ENCODE measurements around the gene KCNAB1.

Gene KCNAB1

DNA sequence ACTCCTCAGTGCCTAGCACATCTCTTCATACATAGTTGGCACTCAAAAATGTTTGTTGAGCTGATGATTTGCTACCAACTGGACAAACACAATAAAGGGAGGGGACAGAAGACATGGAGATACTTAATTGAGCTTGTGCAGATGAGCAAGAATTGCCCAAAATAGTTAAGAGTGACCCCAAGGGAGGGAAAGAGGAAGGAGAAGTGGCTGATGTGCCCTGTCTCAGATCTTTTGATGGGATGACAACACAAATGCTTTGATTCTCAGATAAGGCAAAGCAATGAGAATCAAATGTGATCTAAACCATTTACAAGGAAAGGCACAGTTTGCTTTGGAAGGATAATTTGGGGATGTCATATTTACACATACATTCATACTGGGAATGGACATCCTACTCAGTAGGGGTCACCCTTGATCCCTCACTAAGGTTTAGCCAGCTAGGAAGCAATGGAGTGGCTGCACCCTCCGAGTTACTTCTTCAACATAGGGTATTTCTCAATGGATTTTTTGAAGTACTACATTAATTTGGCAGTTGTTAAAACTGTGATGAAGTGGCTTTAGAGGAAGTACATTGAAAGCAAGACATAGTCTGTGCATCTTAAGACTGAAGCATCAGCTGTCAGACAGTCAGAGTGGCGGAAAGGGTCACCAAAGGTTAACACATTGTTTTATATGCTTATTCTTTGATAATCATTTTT lies 456.4 kb downstream of the KCNAB1 start:
- H3K9ac ChIP-seq: no peak overlapping the region
- no peaks in the 10 kb centered on the region for H3K27me3 ChIP-seq (ENCODE audit: control insufficient read depth, insufficient read depth, low read length)
- no peaks in the 10 kb centered on the region for H3K4me1 ChIP-seq
- H3K36me3 ChIP-seq (ENCODE audit: control insufficient read depth, insufficient read depth, low read length): no peaks in the 10 kb centered on the region
- H3K4me2 ChIP-seq (ENCODE audit: low read length): no peak overlapping the region
- H3K79me2 ChIP-seq: no peaks in the 10 kb centered on the region
- no peaks in the 10 kb centered on the region for H3K9me3 ChIP-seq (ENCODE audit: control insufficient read depth, low read length)
- no peak overlapping the region for H2AFZ ChIP-seq
- TF ChIP-seq, protein P1, sequence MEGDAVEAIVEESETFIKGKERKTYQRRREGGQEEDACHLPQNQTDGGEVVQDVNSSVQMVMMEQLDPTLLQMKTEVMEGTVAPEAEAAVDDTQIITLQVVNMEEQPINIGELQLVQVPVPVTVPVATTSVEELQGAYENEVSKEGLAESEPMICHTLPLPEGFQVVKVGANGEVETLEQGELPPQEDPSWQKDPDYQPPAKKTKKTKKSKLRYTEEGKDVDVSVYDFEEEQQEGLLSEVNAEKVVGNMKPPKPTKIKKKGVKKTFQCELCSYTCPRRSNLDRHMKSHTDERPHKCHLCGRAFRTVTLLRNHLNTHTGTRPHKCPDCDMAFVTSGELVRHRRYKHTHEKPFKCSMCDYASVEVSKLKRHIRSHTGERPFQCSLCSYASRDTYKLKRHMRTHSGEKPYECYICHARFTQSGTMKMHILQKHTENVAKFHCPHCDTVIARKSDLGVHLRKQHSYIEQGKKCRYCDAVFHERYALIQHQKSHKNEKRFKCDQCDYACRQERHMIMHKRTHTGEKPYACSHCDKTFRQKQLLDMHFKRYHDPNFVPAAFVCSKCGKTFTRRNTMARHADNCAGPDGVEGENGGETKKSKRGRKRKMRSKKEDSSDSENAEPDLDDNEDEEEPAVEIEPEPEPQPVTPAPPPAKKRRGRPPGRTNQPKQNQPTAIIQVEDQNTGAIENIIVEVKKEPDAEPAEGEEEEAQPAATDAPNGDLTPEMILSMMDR (IDR thresholded peaks at IDR 0.05): no peak
- no peak overlapping the region for H3K27ac ChIP-seq
- no peak overlapping the region for H3K4me3 ChIP-seq (ENCODE audit: low read depth, low read length)

DNA sequence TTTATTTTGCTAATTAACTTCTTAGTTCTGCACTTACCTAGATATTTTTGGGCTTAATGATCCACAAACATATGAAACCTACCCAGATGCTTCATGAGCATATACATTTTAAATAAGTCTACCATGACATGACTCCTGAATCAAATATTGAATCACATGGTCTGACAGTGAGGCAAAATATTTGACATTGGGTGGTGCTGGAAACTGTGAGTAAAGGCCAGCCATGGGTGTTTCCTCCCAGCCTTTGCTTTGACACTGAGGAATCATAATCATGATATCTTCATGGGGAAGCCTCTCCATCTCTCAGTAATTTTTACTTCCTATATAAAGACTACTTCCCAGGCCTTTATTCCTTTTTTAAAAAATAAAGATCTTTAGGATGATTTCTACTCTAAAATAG lies 457.4 kb downstream of the KCNAB1 start:
- Histone ChIP-seq H3K4me3 (ENCODE audit: low read depth, low read length) (no peak overlapping the region), H2AFZ (no peak overlapping the region), H3K9me3 (ENCODE audit: control insufficient read depth, low read length) (no peaks in the 10 kb centered on the region), H3K79me2 (no peaks in the 10 kb centered on the region), H3K36me3 (ENCODE audit: control insufficient read depth, insufficient read depth, low read length) (no peaks in the 10 kb centered on the region), H3K27me3 (ENCODE audit: control insufficient read depth, insufficient read depth, low read length) (no peaks in the 10 kb centered on the region), H3K27ac (no peak overlapping the region), H3K4me1 (no peaks in the 10 kb centered on the region), H3K9ac (no peak overlapping the region), H3K4me2 (ENCODE audit: low read length) (no peak overlapping the region)
- TF ChIP-seq, protein P1 (IDR thresholded peaks at IDR 0.05): no peak

DNA sequence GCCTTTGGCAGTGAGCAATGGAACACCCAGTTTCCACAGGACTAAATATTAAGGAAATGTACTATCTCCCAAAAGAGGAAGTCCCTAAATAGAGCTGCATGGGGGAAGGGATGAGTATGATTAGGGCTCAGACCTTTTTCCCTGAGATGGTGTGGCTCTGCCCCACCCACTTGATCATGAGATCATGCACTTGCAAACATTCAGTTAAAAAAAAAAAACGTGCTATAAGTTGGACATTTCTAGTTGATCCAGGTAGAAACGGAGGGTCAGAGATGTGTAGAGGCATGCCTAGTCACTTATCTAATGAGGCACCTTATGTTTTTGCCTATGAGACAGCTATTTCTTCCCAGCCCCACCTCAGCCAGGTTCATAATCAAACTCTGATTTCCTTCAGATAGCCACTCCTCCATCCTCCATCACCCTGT lies 459.1 kb downstream of the KCNAB1 start:
- Histone ChIP-seq H3K27me3 (ENCODE audit: control insufficient read depth, insufficient read depth, low read length) (no peaks in the 10 kb centered on the region), H3K4me1 (no peaks in the 10 kb centered on the region), H3K4me2 (ENCODE audit: low read length) (no peak overlapping the region), H2AFZ (no peak overlapping the region), H3K9ac (no peak overlapping the region), H3K79me2 (no peaks in the 10 kb centered on the region), H3K4me3 (ENCODE audit: low read depth, low read length) (no peak overlapping the region), H3K36me3 (ENCODE audit: control insufficient read depth, insufficient read depth, low read length) (no peaks in the 10 kb centered on the region), H3K9me3 (ENCODE audit: control insufficient read depth, low read length) (no peaks in the 10 kb centered on the region), H3K27ac (no peak overlapping the region)
- TF ChIP-seq, protein P1 (IDR thresholded peaks at IDR 0.05): no peak

DNA sequence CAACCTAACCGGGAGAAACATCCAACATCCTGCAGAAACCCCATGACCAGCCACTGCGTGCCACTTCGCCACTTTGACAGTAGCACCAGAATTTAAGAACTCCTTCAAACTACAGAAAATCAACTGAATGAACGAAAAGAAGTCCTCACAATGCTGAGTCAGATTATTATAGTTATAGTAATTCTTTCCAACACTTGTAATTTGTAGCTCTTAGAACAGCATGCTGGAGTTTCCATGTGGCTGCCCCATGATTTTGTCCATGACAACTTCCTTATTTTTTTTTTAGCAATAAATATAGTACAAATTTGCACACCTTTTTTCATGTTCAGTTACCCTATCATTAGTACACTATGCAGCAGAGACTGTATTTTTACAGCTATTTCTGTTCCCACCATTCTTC lies 460.7 kb downstream of the KCNAB1 start:
- H3K4me2 ChIP-seq (ENCODE audit: low read length): no peak overlapping the region
- H2AFZ ChIP-seq: no peak overlapping the region
- no peaks in the 10 kb centered on the region for H3K9me3 ChIP-seq (ENCODE audit: control insufficient read depth, low read length)
- no peak overlapping the region for H3K4me3 ChIP-seq (ENCODE audit: low read depth, low read length)
- H3K4me1 ChIP-seq: no peaks in the 10 kb centered on the region
- H3K36me3 ChIP-seq (ENCODE audit: control insufficient read depth, insufficient read depth, low read length): no peaks in the 10 kb centered on the region
- no peaks in the 10 kb centered on the region for H3K79me2 ChIP-seq
- H3K27ac ChIP-seq: no peak overlapping the region
- H3K27me3 ChIP-seq (ENCODE audit: control insufficient read depth, insufficient read depth, low read length): no peaks in the 10 kb centered on the region
- TF ChIP-seq, protein P1 (IDR thresholded peaks at IDR 0.05): no peak
- no peak overlapping the region for H3K9ac ChIP-seq

DNA sequence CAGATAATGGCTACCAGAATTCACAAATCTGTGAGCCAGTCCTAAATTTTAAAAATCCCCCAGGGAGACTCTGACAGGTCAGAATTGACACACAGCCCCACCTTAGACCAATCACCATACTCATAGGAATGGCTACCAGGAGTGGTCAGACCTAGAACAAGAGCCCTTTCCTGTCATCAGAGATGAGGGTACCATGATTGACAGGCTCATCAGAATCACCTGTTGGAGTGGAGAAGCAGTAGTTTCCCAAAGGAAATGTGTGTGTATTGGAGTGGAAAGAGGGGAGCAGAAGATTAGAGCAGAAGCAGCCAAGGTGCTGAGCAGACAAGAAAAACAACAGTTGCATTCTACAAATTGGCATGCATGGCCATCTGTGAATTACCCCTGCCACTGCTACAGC lies 461.6 kb downstream of the KCNAB1 start:
- TF ChIP-seq, protein P1 (IDR thresholded peaks at IDR 0.05): no peak
- Histone ChIP-seq H3K4me1 (no peaks in the 10 kb centered on the region), H3K27me3 (ENCODE audit: control insufficient read depth, insufficient read depth, low read length) (no peaks in the 10 kb centered on the region), H3K4me2 (ENCODE audit: low read length) (no peak overlapping the region), H3K4me3 (ENCODE audit: low read depth, low read length) (no peak overlapping the region), H2AFZ (no peak overlapping the region), H3K79me2 (no peaks in the 10 kb centered on the region), H3K27ac (no peak overlapping the region), H3K36me3 (ENCODE audit: control insufficient read depth, insufficient read depth, low read length) (no peaks in the 10 kb centered on the region), H3K9me3 (ENCODE audit: control insufficient read depth, low read length) (no peaks in the 10 kb centered on the region), H3K9ac (no peak overlapping the region)
